GM19240 (cell line): ENCODE data around the gene FDXR.
"Not testable (repeated sequence)": the region's sequence is repeated elsewhere in the genome, so short reads cannot be mapped to it uniquely, and the experiment has no call there.

Experiments
- DNase-seq: peaks from one replicate; pipeline ENCODE4 v3.0.0; 2011; ENCODE audit warnings: low spot score; ENCODE audit not compliant: insufficient read length

The FDXR gene

GRCh38 chr17:74872313-74873036 is at the start of gene FDXR:
Gene FDXR (minus strand): TSS chr17:74872994. CDS start chr17:74872944, 50 bp downstream.
- DNase-seq = no peak

- DNase-seq = no peak
These were observed 49.4 kb upstream of the FDXR start for GRCh38 chr17:74922172-74922571.

- no peak for DNase-seq
These were observed 49.0 kb upstream of the FDXR start for GRCh38 chr17:74921769-74922168.

GRCh38 chr17:74921026-74921681 is 48.4 kb upstream of the FDXR start:
- DNase-seq = no peak

GRCh38 chr17:74920642-74921025 is 47.8 kb upstream of the FDXR start:
- DNase-seq = no peak

- DNase-seq = no peak
These were observed 47.5 kb upstream of the FDXR start for GRCh38 chr17:74920306-74920620.

GRCh38 chr17:74919440-74920305 is 46.9 kb upstream of the FDXR start:
- DNase-seq = no peak

GRCh38 chr17:74918906-74919305 is 46.1 kb upstream of the FDXR start:
- no peak for DNase-seq

GRCh38 chr17:74917430-74917829 is 44.6 kb upstream of the FDXR start:
- no peak for DNase-seq

- no peak for DNase-seq
These were observed 44.0 kb upstream of the FDXR start for GRCh38 chr17:74916851-74917199.

- no peak for DNase-seq
These were observed 43.5 kb upstream of the FDXR start for GRCh38 chr17:74916136-74916850.

- not testable (repeated sequence) for DNase-seq
These were observed 38.6 kb upstream of the FDXR start for GRCh38 chr17:74911423-74911822.

- not testable (repeated sequence) for DNase-seq
These were observed 36.3 kb upstream of the FDXR start for GRCh38 chr17:74909097-74909496.

GRCh38 chr17:74907012-74907411 is 34.2 kb upstream of the FDXR start:
- no peak for DNase-seq

GRCh38 chr17:74906214-74906793 is 33.5 kb upstream of the FDXR start:
- not testable (repeated sequence) for DNase-seq

GRCh38 chr17:74904687-74905409 is 32.1 kb upstream of the FDXR start:
- no peak for DNase-seq

GRCh38 chr17:74903671-74904070 is 30.9 kb upstream of the FDXR start:
- DNase-seq = no peak

- DNase-seq = no peak
These were observed 30.2 kb upstream of the FDXR start for GRCh38 chr17:74903034-74903433.

GRCh38 chr17:74901353-74902135 is 28.8 kb upstream of the FDXR start:
- DNase-seq = no peak

- no peak for DNase-seq
These were observed 27.4 kb upstream of the FDXR start for GRCh38 chr17:74900208-74900607.
